Ovary (tissue), 3 donors: ENCODE results near the gene ERICH6.

Source experiments
- CTCF ChIP-seq, 3 donors: fragments of 450-650 bp in 2 of 3; fragments of 200-600 bp in 1 of 3; IDR thresholded peaks; one replicate each; pipeline versions ENCODE4 v1.5.1 to v1.8.0; 2016 to 2022; ENCODE audit warnings: antibody characterized with exemption in 3 of 3, mild to moderate bottlenecking in 1 of 3
- EP300 ChIP-seq: sonication (generic); formaldehyde crosslinking; IDR thresholded peaks from one replicate; pipeline ENCODE4 v1.6.1; 2017; ENCODE audit warnings: antibody characterized with exemption
- POLR2A ChIP-seq: fragments of 450-650 bp; IDR thresholded peaks from one replicate; pipeline ENCODE4 v1.6.1; 2017; ENCODE audit warnings: antibody characterized with exemption, mild to moderate bottlenecking, moderate library complexity
- donor health status: DM: no; HTN: no; CAD: no.

DNA sequence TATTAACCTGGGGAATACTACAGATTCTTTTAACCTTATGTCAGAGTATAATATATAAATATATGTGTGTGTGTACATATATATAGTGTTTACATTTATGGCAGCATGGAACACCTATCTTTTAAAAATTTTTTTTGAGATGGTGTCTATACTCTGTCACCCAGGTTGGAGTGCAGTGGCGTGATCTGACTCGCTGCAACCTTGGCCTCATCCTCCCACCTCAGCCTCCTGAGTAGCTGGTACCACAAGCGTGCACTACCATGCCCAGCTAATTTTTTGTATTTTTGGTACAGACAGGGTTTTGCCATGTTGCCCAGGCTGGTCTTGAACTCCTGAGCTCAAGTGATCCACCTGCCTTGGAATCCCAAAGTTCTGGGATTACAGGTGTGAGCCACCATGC lies 18.5 kb upstream of the ERICH6 start:
- TF ChIP-seq POLR2A (no peak), CTCF (IDR thresholded peaks at IDR 0.05) (no peak), EP300 (no peak)
